HG02970 (cell line): Measurements from ENCODE around the gene UNG.
"Not testable (repeated sequence)": the region's sequence is repeated elsewhere in the genome, so short reads cannot be mapped to it uniquely, and the experiment has no call there.

ENCODE experiments used
- ATAC-seq: cut with Tn5 transposase; IDR thresholded peaks from one replicate; pipeline ENCODE4 v1.9.1; 2021; ENCODE audit warnings: mild to moderate bottlenecking, moderate library complexity, moderate number of reproducible peaks; ENCODE audit not compliant: unreplicated experiment, low FRiP score

The UNG gene

DNA sequence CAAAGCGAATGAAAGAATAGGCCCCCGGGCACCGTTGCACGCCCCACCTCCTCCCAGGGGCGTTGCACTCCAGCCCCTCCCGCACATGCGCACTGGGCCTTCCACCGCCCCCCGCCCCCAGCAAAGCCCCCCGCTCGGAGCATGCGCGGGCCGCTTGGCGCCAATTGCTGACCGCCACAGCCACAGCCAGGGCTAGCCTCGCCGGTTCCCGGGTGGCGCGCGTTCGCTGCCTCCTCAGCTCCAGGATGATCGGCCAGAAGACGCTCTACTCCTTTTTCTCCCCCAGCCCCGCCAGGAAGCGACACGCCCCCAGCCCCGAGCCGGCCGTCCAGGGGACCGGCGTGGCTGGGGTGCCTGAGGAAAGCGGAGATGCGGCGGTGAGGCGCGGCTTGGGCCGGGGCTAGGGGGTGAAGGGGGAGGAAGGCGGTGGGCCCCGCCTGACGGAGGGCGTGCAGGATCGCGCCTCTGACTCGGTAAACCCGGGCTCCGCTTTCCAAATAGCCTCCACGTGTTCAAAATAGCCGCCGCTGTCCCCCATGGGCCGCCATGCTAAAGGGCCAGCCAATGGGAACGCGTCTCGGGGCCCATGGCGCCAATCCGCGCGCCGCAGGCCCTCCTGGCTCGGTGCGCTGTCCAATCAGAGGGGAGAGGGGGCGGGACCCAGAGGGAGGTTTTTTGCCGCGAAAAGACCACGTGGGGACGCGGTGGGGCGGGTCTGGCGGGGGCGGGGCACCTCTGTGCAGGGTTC is at the start of gene UNG:
UNG (plus strand) TSS at position 163 of the 748 bp plus-strand sequence; CDS start at position 246, 83 bp downstream.
- peak; percentile 88 for ATAC-seq

DNA sequence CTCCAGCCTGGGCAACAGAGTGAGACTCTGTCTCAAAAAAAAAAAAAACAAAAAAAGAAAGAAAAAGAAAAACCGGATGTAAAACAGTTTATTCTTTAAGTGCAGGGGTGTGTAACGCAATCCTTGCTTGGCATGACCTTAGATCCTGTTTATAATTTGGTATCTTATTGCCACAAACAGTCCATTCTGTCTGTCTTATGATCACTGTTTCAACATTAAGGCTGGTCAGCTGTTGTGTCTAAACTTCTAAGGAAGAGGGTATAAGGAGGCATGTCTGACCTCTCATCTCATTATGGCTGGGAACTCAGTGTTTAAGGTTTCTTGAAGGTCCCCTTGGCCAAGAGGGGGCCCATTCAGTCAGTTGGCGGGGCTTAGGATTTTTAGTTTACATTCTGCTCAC is 48.7 kb upstream of the UNG start:
- not testable (repeated sequence) for ATAC-seq

DNA sequence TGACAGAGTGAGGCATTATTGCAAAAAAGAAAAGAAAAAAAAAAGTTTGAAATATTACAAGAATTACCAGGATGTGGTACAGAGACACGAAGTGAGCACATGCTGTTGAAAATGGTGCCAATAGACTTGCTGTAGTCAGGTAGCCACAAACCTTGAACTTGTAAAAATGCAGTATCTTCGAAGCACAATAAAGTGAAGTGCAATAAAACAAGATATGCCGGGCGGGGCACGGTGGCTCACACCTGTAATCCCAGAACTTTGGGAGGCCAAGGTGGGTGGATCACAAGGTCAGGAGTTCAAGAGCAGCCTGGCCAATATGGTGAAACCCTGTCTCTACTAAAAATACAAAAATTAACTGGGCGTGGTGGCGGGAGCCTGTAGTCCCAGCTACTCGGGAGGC is 47.6 kb upstream of the UNG start:
- not testable (repeated sequence) for ATAC-seq

DNA sequence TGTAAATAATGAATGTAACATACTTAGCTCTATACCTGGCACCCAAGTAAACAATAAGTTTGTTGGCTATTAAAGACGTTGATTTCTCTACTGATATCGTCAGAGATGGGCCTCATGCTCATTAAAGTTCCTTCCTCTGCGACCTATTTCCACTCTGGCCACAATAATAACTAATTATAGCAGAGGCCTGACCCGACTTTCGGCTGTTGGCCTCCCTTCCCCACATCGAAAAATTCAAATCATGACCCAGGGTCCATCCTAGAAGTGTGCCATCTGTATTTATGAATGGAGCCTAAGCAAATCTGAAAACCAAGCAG is 45.3 kb upstream of the UNG start:
- no peak for ATAC-seq

DNA sequence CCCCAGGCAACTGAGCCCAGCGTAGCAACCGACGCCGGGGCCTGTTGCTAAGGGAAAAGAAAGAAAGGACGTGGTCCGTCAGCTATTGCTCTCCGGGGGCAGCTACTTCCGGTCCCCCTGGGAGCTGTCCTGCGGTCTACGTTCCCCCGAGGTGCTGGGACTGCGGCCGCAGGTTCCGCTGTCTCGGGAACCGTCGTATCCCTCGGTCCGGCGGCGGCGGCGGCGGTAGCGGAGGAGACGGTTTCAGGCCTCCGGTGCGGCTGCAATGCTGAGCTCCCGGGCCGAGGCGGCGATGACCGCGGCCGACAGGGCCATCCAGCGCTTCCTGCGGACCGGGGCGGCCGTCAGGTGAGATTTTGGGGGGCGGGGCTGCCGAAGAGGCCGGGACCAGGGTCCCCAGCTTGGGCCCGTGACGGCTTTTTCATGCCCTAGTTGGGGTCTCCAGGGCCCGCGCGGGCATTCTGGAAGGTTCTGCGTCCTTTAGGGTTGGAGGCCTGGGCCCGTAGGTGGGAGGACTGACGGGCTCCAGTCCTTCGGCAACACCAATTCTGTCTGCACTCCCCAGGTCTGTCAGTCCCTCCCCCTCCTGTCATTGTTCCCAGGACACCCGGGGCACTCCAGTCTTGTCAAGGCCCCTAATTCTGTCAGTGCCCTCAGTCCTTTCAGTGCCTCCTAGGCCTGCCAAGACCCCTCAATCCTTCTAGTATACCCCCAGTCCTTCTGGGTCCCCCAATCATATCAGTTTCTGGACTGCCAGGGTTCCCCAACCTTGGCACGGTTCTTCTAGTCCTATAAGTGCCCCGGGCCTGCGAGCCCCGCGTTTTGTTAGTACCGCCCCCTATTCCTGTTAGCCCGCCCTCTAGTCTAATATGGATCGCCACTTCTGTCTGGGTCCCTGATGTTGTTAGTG is 44.7 kb upstream of the UNG start, which contains the start of gene USP30:
USP30 (plus strand) TSS at position 163 of the 910 bp plus-strand sequence; CDS start at position 266, 103 bp downstream.
- ATAC-seq = peak; percentile 74

DNA sequence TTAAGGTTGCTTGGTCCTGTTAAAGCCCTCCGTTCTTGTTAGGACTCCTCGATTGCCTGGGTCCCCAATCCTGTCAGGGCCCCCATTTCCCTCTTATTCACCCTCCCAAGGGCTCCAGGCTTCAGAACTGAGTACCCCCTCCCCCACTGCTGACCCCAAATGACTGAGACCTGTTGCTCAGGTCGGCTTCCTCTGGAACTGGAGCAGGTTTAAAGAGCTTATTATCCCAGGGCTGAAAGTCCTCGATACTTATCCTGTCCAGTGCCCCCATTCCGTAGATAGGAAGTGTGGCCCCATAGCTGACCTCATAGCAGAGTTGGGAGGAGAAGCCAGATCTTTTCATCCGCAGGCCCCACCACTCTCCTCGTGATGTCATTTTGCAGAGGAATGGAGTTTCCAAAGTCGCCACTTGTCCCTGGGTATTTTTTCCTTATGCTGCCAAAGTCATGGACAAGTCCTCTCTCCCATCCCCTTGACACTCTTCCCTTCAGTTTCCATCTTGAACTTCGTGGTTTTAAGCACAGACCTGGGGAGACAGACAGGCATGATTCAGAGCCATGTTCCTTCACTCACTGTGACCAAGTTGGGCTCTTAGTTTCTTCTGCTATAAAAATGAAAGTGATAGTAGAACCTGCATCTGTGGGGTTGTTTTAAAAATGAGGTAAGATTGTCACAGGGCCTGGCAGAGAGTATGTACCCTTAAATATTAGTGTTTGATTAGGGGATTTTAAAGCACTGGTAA is 43.8 kb upstream of the UNG start:
- no peak for ATAC-seq

DNA sequence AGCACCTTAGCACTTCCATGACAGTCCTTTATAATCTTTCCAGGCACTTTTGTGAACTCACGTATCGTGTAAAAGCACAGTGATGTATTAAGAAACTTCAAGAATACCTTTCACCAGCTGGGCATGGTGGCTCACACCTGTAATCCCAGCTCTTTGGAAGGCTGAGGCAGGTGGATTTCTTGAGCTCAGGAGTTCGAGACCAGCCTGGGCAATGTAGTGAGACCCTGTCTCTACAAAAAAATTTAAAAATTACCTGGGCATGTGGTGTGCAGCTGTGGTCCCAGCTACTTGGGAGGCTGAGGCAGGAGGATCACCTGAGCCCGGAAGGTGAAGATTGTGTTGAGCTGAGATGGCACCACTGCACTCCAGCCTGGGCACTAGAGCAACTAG is 43.3 kb upstream of the UNG start:
- not testable (repeated sequence) for ATAC-seq

DNA sequence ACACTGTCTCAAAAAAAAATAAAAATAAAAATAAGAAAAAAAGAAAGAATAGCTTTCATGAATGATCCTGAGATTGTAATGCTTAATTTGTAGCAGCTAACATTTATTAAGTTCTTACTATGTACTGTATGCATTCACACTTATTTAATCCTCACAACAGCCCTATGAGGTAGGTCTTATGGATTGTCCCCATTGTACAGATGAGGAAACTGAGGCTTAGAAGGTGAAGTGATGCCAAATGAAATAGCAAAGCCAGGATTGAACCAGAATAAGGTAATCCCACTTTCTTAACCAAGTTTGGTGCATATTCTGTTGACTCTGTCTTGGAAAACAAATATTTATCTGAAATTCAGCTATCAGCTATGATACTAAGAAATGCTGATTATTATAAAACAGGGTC is 42.9 kb upstream of the UNG start:
- no peak for ATAC-seq

DNA sequence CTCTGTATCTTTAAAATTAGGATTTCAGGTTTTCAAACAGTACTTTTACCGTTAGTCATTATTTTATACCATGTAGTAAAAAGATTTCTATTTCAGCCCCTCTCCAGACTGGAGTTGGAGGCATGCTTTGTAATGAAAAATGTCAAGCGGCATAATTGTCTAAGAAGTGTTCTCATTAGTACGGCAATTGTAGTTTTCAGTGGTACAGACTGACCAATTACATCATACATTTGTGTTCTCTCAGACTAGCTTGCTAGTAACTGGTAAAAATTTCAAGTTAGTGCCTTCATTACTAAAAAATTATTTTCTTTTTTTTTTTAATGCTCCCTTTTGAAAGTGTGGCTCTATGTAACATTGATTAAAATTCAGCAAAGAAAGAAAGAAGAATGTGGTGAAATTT is 40.5 kb upstream of the UNG start:
- no peak for ATAC-seq

DNA sequence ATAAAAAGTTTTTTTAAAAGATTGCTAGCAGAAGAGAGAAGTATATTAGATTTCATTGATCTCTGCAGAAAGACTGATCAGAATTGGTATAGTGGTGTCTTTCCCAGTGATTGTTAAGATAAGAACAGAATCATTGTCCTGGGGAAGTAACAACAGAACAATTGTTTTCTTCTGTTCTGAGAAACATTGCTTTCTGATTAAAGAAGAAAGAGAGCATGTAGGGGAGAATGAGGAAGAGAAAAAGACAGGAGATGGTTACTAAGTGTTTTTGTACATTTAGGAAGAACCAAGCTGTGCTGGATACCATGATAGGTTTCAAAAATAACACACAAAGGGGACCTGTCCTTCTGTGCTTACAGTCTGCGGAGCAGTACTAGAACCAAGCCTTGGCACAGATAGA is 40.0 kb upstream of the UNG start:
- no peak for ATAC-seq

DNA sequence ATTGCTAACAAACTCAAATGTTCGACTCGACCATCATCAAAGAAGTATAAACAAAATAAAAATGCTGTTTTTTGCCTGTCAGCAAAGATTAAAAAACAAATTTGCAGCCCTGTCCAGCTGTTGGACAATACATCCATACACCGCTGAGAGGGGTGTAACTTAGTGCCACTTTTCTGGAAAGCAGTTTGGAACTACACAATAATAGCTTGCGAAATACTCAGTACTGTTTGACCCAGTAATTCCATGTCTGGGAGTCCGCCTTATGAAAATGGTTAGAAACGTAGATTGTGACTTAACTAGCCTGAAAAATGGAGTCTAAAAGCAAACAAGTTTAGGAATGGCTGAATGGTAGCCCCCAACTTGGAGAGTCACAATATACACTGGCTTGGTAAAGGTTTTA is 38.6 kb upstream of the UNG start:
- ATAC-seq = no peak

DNA sequence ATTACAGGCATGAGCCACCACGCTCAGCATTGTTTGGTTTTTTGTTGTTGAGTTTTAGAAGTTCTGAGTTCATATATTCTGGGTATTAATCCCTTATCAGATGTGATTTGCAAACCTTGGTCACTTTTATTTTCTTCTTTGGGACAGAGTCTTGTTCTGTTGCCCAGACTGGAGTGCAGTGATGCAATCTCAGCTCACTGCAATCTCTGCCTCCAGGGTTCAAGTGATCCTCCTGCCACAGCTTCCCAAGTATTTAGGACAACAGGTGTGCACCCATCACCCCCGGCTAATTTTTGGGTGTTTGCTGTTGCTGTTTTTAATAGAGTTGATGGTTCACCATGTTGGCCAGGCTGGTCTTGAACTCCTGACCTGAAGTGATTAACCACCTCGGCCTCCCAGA is 33.3 kb upstream of the UNG start:
- no peak for ATAC-seq

DNA sequence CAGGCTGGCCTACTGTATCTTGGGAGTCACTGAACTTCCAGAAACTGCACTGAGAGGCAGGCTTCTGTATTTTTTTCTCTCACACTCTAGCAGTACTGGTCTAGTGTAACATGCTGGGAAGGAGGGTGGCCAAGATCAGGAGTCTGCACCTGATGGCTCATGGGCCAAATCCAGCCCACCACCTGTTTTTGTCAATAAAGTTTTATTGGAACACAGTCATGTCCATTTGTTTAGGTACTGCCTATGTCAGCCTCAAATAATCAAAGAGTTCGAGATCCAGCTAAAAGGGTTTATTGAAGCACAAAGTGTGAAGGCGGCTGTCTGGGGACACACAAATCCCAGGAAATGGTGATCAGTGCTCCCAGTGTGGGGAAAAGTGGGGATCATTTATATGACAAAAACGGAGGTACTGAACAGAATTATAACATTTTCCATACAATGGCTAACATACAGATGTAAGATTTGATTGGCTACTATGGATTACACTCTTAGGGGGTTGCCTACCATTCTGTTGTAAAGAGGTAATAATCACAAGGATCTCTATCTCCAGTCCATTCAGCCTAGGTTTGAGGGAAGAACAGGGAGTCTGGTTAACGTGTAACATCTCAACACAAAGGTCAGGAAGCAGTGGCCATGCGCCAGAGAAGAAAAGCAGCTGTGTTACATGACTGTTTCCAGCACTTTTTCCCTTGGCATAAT is 32.1 kb upstream of the UNG start:
- no peak for ATAC-seq

DNA sequence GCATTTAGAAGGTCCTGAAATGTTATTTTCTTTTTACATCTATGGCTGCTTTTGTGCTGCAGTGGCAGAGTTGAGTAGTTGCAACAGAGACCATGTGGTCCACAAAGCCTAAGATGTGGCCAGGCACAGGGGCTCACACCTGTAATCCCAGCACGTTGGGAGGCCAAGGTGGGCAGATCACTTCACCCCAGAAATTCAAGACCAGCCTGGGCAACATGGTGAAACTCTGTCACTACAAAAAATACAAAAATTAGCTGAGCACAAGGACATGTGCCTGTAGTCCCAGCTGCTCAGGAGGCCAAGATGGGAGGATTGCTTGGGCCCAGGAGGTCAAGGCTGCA is 31.6 kb upstream of the UNG start:
- ATAC-seq = no peak

DNA sequence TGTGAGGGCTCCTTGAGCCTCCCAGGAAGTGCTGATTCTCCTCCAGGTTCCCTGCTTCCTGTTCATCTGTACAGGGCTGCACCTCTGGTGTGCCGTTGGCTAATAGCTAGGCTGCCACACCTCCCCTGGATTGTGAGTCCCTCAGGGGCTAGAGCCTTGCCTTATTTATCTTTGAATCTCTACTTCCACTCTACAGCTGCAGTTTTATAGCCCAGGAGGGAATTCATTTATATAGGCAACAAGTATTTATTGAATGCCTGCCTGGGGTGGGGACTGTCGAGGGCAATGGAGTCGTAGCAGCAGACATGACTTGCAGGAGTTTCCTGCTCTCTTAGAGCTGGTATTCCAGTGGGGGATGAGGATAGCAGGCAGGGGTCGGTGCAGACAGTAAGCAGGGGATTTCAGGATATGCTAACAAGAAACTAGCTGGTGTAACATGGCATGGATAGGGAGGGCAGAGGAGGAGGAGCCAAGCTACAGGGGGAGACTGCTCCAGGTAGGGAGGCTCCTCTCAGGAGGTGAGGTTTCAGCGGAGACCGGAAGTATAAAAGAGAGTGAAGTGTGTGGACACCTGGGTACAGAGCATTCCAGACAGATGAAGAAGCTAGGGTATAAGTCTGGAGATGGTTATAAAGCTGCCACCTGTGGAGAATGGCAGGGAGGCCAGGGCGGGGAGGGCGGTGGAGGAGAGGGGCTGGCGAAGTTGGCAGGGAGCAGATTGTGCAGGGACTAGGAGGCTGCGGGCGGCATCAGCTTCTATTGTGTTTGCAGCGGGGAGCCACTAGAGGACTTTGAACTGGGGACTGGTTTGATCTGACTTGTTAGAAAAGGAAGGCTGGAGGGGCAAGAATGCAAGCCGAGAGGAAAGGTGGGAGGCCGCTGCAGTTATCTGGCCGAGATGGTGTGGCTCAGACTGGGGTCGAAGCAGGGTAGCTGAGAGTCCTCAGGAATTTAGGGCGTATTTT is 27.8 kb upstream of the UNG start:
- no peak for ATAC-seq

DNA sequence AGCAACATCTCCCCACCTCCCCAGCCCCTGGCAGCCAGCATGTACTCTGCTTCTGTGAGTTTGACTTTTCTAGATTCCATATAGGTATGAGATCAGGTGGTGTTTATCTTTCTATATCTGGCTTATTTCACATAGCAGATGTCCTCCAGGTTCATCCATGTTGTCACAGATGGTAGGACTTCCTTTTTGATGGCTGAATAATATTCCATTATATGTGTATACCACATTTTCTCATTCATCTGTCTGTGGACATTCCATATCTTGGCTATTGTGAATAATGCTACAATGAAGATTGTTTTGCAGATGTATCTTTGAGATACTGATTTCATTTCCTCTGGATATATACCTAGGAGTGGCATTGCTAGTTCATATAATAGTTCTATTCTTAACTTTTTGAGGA is 22.5 kb upstream of the UNG start:
- ATAC-seq = no peak

DNA sequence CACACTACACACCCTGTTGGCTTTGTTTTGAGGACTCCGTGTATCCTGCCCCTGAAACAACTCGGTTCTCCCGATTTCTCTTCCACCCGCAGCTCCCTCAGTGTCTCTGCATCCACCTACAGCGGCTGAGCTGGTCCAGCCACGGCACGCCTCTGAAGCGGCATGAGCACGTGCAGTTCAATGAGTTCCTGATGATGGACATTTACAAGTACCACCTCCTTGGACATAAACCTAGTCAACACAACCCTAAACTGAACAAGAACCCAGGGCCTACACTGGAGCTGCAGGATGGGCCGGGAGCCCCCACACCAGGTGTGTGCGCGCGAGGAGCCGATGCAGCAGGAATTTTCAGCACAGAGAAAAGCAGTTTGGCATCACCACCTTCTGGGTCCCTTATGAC is 14.6 kb upstream of the UNG start:
- no peak for ATAC-seq

DNA sequence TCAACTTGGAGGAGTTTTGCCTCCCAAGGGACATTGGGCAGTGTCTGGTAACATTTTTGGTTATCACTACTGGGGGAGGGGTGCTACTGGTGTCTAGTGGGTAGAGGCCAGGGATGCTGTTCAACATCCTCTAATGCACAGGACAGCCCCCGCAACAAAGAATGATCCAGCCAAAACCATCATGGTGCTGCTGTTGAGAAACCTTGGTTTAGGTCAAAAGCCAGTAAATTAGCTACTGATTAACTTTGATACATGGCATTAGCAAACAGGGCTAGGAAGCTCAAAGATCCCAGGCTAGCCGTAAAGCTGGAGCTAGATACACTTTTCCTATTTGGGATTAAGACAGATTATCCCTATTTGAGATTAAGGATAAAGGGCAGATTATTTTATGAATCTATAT is 13.0 kb upstream of the UNG start:
- no peak for ATAC-seq

DNA sequence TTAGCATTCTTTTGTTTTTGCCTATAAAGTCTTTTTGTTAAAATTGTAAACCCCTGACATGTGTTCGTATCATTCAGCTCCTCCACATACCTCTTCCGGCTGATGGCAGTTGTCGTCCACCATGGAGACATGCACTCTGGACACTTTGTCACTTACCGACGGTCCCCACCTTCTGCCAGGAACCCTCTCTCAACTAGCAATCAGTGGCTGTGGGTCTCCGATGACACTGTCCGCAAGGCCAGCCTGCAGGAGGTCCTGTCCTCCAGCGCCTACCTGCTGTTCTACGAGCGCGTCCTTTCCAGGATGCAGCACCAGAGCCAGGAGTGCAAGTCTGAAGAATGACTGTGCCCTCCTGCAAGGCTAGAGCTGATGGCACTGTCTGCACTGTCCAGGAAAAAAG is 11.8 kb upstream of the UNG start:
- no peak for ATAC-seq

DNA sequence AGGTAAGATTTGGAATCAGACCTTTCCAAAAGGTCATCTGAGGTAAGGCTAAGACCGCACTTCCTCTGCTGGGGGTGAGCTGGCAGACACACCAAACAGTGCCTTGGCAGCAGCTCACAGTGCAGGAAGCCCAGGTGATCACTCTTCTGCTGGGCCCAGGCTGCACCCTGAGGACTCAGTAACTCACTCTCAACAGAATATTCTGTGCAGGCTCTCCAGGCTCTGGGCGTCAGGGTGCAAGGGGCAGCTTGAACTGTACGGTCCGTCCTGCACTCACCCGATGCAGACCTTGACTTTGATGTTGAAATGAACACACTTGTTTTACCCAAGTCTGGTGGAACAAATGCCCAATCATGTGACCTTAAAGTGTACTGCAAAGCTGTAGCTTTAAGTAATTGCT is 10.1 kb upstream of the UNG start:
- no peak for ATAC-seq
